GM13976 (cell line): ENCODE data around the gene RCCD1.

Experiments
- DNase-seq: peaks from one replicate; pipeline ENCODE4 v3.0.0; 2012; ENCODE audit warnings: low spot score
- CTCF ChIP-seq: IDR thresholded peaks from 2 replicates; pipeline ENCODE4 v1.5.1; 2012; ENCODE audit warnings: borderline replicate concordance, mild to moderate bottlenecking; ENCODE audit not compliant: insufficient read depth; ENCODE audit errors: extremely low read depth, missing control alignments, control extremely low read depth
- in situ Hi-C: fragments of 300-500 bp; cut with MboI; formaldehyde crosslinking; loops from one replicate; pipeline ENCODE4 v1.12.0; 2022; ENCODE audit warnings: low sequenced_read_pairs, mixed read lengths, inconsistent platforms; ENCODE audit not compliant: unreplicated experiment

Gene RCCD1

GRCh38 chr15:90934949-90935751 lies 19.5 kb upstream of the RCCD1 start, which contains the start of gene UNC45A:
TSS of gene UNC45A (plus strand) at chr15:90935285. CDS start at chr15:90935325, 40 bp downstream.
- TF ChIP-seq CTCF = no peak
- in situ Hi-C loops = no loop called here
- DNase-seq = peak; percentile 99

GRCh38 chr15:90936823-90937222 lies 17.9 kb upstream of the RCCD1 start:
- DNase-seq = no peak
- in situ Hi-C loops = no loop called here
- TF ChIP-seq CTCF = no peak

- in situ Hi-C loops = no loop called here
- no peak for DNase-seq
- TF ChIP-seq CTCF = no peak
Observed at GRCh38 chr15:90938261-90938660, 16.4 kb upstream of the RCCD1 start.

GRCh38 chr15:90939756-90940155 lies 14.9 kb upstream of the RCCD1 start:
- no peak for TF ChIP-seq CTCF
- no peak for DNase-seq
- in situ Hi-C loops = no loop called here

GRCh38 chr15:90941038-90941437 lies 13.6 kb upstream of the RCCD1 start:
- in situ Hi-C loops = no loop called here
- TF ChIP-seq CTCF = no peak

GRCh38 chr15:90942354-90943120 lies 12.1 kb upstream of the RCCD1 start:
- in situ Hi-C loops = no loop called here
- TF ChIP-seq CTCF = no peak
- DNase-seq = no peak

More at GRCh38 chr15:90941038-90941437, 13.6 kb upstream of the RCCD1 start:
- no peak for DNase-seq
